Measurements from ENCODE around the gene PCBP4.

GRCh38 chr3:52004906-52005395 lies 37.7 kb upstream of the PCBP4 start:
- TF ChIP-seq POLR2A (IDR thresholded peaks at IDR 0.05; ENCODE audit: low read depth, low read length) (no peak), POLR2AphosphoS5 (IDR thresholded peaks at IDR 0.05; ENCODE audit: low read depth, low read length) (no peak)
